SK-N-SH treated with all-trans-retinoic acid at 6 μM for 48 hours (cell line): Measurements from ENCODE around the gene ARID3A.

Experiments used
- ARNTL ChIP-seq: fragments of 450-650 bp; formaldehyde crosslinking; IDR thresholded peaks from 2 replicates; pipeline ENCODE4 v1.5.0; 2020; ENCODE audit warnings: low read depth, mild to moderate bottlenecking, moderate library complexity, borderline replicate concordance
- PPARA ChIP-seq: fragments of 250-450 bp; sonication (Bioruptor Pico); IDR thresholded peaks from 2 replicates; pipeline ENCODE4 v1.5.0; 2020; ENCODE audit warnings: mild to moderate bottlenecking, borderline replicate concordance
- ZFP30 ChIP-seq: fragments of 450-650 bp; formaldehyde crosslinking; IDR thresholded peaks from 2 replicates; pipeline ENCODE4 v1.5.0; 2022; ENCODE audit warnings: mild to moderate bottlenecking, moderate library complexity
- ZNF70 ChIP-seq: fragments of 450-650 bp; formaldehyde crosslinking; IDR thresholded peaks from 2 replicates; pipeline ENCODE4 v1.5.0; 2020; ENCODE audit warnings: mild to moderate bottlenecking, moderate library complexity
- TF ChIP-seq, protein P1 (sequence below): fragments of 250-450 bp; sonication (Bioruptor Pico); IDR thresholded peaks from 2 replicates; pipeline ENCODE4 v1.8.0; 2021; ENCODE audit warnings: low read depth, mild to moderate bottlenecking, moderate library complexity, borderline replicate concordance

DNA sequence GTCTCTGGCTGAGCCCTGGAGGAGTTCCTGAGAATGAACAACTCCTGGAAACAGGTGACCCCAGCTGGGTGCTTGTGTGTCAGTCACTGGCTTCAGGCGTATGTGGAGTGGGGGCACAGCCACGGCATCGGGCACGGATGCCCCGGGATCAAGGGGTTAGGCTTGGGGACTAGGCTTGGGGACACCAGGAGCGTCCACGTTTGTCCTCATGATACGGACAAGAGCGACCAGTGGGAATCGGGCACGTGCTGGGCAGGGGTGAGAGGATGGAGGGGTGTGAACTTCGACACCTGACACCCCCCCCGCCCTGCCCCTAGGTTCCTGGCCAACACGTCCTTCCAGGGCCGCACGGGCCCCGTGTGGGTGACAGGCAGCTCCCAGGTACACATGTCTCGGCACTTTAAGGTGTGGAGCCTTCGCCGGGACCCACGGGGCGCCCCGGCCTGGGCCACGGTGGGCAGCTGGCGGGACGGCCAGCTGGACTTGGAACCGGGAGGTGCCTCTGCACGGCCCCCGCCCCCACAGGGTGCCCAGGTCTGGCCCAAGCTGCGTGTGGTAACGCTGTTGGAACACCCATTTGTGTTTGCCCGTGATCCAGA is 78.5 kb downstream of the ARID3A start:
- TF ChIP-seq ZFP30 (CRISPR knock-in tag), result no peak
- TF ChIP-seq, protein P1, sequence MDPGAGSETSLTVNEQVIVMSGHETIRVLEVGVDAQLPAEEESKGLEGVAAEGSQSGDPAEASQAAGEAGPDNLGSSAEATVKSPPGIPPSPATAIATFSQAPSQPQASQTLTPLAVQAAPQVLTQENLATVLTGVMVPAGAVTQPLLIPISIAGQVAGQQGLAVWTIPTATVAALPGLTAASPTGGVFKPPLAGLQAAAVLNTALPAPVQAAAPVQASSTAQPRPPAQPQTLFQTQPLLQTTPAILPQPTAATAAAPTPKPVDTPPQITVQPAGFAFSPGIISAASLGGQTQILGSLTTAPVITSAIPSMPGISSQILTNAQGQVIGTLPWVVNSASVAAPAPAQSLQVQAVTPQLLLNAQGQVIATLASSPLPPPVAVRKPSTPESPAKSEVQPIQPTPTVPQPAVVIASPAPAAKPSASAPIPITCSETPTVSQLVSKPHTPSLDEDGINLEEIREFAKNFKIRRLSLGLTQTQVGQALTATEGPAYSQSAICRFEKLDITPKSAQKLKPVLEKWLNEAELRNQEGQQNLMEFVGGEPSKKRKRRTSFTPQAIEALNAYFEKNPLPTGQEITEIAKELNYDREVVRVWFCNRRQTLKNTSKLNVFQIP, result no peak
- no peak for TF ChIP-seq ARNTL
- no peak for TF ChIP-seq PPARA (CRISPR knock-in tag)
- no peak for TF ChIP-seq ZNF70 (CRISPR knock-in tag)
